Fibroblast of pulmonary artery (primary cell): ENCODE results near the gene PLS1.

Experiments
- DNase-seq: peaks from one replicate; pipeline ENCODE4 v3.0.0-alpha.2; 2010; ENCODE audit warnings: low read depth
- H3K4me3 ChIP-seq: replicated peaks from 2 replicates; pipeline ENCODE4 v1.5.1; 2011; ENCODE audit warnings: low read depth, mild to moderate bottlenecking, control low read depth, low read length, moderate library complexity
- TF ChIP-seq, protein P1 (sequence below): IDR thresholded peaks from 2 replicates; pipeline ENCODE4 v1.5.1; 2011; ENCODE audit warnings: mild to moderate bottlenecking, control low read depth, low read length, inconsistent platforms; ENCODE audit errors: missing control alignments

PLS1 gene

GRCh38 chr3:142754494-142754893 lies 158.3 kb downstream of the PLS1 start:
- DNase-seq, result no peak
- no peak overlapping the region for H3K4me3 ChIP-seq
- TF ChIP-seq, protein P1, sequence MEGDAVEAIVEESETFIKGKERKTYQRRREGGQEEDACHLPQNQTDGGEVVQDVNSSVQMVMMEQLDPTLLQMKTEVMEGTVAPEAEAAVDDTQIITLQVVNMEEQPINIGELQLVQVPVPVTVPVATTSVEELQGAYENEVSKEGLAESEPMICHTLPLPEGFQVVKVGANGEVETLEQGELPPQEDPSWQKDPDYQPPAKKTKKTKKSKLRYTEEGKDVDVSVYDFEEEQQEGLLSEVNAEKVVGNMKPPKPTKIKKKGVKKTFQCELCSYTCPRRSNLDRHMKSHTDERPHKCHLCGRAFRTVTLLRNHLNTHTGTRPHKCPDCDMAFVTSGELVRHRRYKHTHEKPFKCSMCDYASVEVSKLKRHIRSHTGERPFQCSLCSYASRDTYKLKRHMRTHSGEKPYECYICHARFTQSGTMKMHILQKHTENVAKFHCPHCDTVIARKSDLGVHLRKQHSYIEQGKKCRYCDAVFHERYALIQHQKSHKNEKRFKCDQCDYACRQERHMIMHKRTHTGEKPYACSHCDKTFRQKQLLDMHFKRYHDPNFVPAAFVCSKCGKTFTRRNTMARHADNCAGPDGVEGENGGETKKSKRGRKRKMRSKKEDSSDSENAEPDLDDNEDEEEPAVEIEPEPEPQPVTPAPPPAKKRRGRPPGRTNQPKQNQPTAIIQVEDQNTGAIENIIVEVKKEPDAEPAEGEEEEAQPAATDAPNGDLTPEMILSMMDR, result no peak
